Right lobe of liver (tissue), 4 donors: ENCODE results near the gene UGT1A4.

ENCODE experiments used
- CTCF ChIP-seq, 4 donors: fragments of 200-600 bp in 3 of 4; fragments of 450-650 bp in 1 of 4; IDR thresholded peaks; one replicate each; pipeline versions ENCODE4 v1.5.1 to v1.8.0; 2016 to 2022; ENCODE audit warnings: antibody characterized with exemption in 4 of 4, mild to moderate bottlenecking in 2 of 4
- POLR2A ChIP-seq: fragments of 450-650 bp; IDR thresholded peaks from one replicate; pipeline ENCODE4 v1.6.1; 2017; ENCODE audit warnings: antibody characterized with exemption, mild to moderate bottlenecking
- donor health status: DM: no; HTN: no; CAD: no.
- donor health status: DM: no; HTN: no; CAD: no.
- donor health status: DM: no; HTN: yes; CAD: no.

- TF ChIP-seq CTCF (IDR thresholded peaks at IDR 0.05) (no peak), POLR2A (no peak)
These were observed 72.8 kb downstream of the UGT1A4 start for GRCh38 chr2:233791151-233791882.
